GM23248 (cell line): Measurements from ENCODE around the gene CCNY.

Experiments
- EZH2 ChIP-seq: fragments of 200-600 bp; sonication (generic); IDR thresholded peaks from 2 replicates; pipeline ENCODE4 v1.6.1; 2018; ENCODE audit warnings: antibody characterized with exemption, mild to moderate bottlenecking; ENCODE audit not compliant: insufficient read depth, poor library complexity, severe bottlenecking
- EZH2phosphoT487 ChIP-seq: fragments of 200-600 bp; sonication (generic); IDR thresholded peaks from 2 replicates; pipeline ENCODE4 v1.6.1; 2018; ENCODE audit warnings: antibody characterized with exemption, moderate library complexity, mild to moderate bottlenecking, low read depth; ENCODE audit not compliant: insufficient read depth

- TF ChIP-seq EZH2phosphoT487 (no peak), EZH2 (no peak)
These were observed 4.2 kb upstream of the CCNY start for GRCh38 chr10:35331894-35332640.
